A204.1 (cell line): ENCODE measurements around the gene APOL3.
"Not testable (repeated sequence)": the region's sequence is repeated elsewhere in the genome, so short reads cannot be mapped to it uniquely, and the experiment has no call there.

Experiments
- FAIRE-seq: peaks from 2 replicates; lab custom pipeline; 2012; peaks lifted over from hg19 to GRCh38; lab: Jason Lieb, UNC

APOL3 gene

GRCh38 chr22:36100908-36101307 lies 59.6 kb downstream of the APOL3 start:
- not testable (repeated sequence) for FAIRE-seq

GRCh38 chr22:36100134-36100824 lies 60.3 kb downstream of the APOL3 start:
- no peak for FAIRE-seq

DNA sequence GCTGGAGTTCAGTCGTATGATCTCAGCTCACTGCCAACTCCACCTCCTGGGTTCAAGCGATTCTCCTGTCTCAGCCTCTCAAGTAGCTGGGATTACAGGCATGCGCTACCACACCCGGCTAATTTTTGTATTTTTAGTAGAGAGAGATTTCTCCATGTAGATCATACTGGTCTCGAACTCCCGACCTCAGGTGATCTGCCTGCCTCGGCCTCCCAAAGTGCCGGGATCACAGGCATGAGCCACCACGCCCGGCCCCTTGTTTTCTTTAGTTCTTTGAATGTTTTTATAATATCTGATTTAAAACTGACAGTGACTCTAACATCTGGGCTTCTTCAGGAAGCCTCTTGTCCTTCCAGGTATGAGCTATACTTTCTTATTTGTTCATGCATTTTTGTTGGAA lies 61.0 kb downstream of the APOL3 start:
- FAIRE-seq, result not testable (repeated sequence)

DNA sequence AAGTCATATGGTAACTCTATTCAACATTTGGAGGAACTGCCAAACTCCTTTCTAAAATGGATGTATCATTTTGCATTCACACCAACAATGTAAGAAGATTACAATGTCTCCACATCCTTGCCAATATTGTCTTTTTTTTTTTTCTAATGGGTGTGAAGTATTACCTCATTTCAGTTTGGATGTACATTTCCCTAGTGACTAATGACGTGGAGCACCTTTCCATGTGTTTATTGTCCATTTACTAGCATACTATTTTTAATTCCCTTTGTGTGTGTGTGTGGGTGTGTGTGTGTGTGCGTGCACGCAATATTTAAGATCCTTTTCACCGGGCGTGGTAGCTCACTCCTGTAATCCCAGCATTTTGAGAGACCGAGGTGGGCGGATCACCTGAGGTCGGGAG lies 62.7 kb downstream of the APOL3 start:
- no peak for FAIRE-seq

GRCh38 chr22:36090772-36091171 lies 69.8 kb downstream of the APOL3 start:
- not testable (repeated sequence) for FAIRE-seq
